RCC 7860 (cell line): ENCODE results near the gene PPP2R2C.

ENCODE experiments used
- DNase-seq: peaks from one replicate; pipeline ENCODE4 v3.0.0-alpha.2; 2015; ENCODE audit warnings: low spot score
- FAIRE-seq: peaks from 2 replicates; lab custom pipeline; 2012; peaks lifted over from hg19 to GRCh38; lab: Jason Lieb, UNC

Gene PPP2R2C

DNA sequence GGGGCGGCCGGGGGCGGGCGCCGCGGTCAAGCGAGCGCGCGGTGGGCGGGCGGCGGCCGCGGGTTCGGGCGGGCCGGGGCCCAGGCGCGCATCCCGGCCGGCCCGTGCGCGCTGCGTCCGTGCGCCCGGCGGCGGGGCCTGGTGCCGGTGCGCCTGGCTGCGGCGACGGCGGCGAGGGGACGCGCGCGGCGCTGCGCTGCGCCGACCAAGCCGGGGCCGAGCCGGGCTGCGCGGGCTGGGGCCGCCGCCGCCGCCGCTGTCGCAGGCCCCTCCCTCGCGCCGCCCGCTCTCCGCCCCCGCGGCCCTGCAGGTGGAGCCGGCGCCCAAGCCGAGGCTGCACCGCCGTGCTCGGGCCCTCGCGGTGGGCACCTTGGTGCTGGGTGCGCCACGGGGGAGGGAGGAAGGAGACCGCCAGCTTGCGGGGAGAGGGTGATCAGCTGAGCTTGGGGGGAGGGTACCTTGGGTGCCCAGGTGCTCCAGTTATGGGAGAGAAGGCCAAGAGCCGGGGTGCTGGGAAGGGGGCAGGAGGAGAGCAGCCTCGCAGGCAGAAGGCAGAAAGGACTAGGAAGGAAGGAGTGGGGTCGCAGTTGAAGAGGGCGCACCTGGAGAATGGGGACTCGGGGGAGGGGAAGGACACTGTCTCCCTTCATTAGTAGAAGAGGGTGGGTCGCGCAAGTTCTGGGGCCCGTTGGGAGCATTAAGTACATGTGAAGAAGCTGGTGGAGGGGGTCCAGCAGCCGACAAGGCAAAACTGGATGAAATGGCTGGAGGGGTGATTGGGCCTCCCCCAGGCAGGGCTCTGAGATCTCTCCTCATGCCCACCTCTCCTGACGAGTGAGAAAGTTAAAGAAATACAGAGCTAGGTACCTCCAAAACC, at the start of gene PPP2R2C:
PPP2R2C (minus strand) TSS at position 228 of the 877 bp plus-strand sequence. CDS start 385 bp downstream, outside the sequence.
- DNase-seq (no peak), FAIRE-seq (no peak)

DNA sequence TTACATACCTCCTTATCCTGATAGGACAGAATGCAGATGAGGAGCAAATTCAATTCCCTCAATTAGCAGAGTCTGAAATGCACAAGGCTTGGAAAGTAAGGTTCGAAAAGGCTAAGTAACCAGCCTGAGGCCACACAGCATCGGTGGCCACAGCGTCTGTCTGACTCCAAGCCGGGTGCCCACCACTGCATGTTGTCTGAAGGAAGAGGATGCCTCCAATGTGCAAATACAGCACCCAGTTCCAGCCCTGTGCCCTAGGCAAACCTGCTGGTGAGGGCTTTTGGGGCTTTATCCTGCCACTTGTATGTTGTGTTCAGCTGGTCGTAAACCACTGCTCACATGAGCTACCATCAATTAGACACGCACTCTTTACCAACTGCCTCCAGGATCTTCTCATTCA, 48.6 kb upstream of the PPP2R2C start:
- no peak for DNase-seq
- no peak for FAIRE-seq

DNA sequence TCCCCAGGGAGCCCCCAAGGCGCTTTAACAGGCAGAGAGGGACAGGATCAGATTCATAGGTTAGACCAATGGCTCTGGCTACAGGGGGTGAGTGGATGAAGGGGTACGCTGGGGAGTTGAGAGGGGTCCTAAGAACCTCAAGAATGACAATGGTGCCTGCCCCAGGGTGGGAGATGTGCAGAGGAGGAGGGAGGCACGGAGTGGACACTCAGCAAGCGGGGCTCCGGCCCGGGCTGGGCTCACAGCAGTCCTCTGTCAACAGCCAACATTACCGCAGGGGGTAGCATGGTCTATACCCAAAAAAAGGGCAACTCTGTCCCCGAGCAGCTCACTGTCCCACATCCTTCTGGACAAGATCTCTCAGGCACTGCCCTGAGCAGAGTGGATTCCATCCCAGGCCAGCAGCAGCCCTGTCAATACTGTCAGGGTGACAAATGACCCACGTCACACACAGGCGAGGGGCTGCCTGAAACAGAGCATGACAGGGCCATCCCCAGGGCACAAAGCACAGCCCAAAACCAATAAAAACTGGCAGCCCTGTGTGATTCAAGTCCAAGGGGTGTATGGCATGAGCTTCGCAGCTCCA, 47.7 kb upstream of the PPP2R2C start:
- DNase-seq (no peak), FAIRE-seq (no peak)

DNA sequence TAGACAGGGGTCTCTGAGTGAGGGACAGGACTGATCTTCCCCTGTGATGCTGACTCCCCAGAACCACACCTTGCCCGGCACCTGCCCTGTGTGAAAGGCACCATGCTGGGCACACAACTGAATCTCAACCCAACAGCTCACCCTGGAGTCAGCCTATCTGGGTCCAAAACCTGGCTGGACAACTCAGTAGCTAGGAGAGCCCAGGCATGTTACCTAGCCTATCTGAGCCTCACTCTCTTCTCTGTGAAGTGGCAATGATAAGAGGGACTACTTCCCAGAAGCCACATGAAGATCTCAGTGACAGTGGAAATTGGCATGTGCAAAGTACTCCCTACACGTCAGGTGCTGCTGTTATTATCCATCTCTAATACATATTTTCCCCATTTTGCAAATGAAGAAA, 44.8 kb upstream of the PPP2R2C start:
- FAIRE-seq: no peak

DNA sequence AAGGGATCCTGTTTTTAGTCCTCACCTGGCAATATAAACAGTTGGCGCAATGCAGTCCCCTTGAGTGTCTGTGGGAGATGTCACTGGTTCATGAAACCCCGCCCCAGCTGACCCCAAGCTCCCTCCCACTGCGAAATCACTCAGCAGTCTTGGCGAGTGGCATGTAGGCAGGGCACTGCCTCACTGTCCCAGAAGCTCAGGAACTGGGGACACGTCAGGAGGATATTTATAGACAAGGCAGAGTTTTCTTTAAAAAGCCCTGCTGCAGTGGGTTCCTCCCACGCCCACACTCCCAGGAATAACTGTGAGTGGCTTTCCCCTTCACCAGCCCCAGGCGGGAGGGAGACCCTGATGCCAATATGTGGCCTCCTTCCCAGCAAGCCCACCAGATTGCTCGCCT, 44.3 kb upstream of the PPP2R2C start:
- no peak for FAIRE-seq
- no peak for DNase-seq

More for the DNA sequence above, 44.8 kb upstream of the PPP2R2C start:
- DNase-seq: no peak

DNA sequence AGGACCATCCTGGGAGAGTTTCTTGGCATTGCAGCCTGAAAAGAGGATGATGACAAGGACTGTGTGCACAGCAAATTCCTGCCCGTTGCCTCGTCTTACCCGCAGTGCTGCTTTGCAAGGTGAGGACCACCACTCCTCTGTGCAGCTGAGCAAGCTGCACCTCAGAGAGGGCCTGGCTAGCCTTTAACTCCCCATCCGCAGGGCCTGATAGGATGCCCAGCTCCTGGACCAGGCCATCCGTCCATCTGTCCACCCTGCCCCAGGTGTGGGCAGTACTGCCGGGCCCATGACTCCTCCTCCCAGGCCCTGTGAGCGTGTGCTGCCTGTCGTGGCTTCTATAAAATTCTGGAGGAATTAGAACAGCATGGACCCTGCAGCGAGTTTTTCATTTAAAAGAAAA, 43.9 kb upstream of the PPP2R2C start:
- FAIRE-seq: no peak
- no peak for DNase-seq

DNA sequence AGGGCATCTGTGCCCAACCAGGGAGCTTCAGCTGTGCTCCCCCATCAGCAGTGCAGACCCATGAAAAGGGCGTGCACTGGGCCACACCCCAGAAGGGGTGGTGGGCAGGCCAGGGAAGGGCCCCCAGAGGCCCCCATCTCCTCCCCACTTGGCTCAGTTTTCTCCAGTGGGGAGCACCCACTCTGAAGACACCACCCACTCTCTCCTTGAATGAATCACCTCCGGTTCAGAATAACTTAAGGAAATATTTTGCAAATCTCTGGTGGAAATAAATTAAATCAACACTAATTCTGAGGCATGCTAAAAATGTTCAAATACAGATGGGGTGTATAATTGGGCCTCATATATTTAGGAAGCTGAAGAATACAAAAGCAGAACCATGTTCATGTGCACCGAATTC, 41.3 kb upstream of the PPP2R2C start:
- FAIRE-seq: no peak
- no peak for DNase-seq

DNA sequence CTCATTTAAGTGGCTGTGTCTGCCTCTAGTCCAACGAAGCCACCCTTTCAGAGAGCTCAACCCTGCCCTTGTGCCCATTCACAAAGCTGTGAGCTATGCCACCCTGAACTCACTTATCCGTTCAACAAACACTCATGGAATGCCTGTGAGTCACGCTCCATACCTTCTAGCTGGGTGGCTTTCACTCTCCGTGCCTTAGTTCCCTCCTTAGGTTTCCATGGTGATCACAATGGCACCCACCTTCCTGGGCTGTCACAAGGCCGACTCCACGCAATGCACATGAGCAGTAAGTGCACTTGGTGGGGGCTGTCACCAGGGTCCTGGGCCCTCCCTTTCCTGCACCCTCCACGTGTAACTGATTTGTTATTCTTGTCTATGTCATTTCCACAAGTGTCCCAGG, 37.2 kb upstream of the PPP2R2C start:
- FAIRE-seq: no peak
- DNase-seq: peak; percentile 78

DNA sequence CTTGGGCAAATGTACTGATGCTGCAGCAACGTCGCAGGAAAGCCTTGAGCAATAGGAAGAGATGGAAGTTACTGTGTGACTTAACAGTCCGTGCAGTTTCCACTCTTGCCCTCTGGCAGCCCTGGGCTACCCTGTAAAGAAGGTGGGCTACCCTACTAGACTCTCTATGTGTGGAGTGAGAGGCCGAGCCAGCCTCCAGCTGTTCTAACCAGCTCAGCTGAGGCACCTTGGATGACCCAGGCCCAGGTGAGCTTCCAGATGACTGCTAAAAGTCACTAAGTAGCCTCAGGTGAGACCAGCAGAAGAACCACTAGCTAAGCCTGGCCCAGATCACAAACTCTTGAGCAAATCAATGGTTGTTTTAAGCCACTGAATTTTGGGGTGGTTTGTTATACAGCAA, 34.9 kb upstream of the PPP2R2C start:
- DNase-seq (no peak), FAIRE-seq (no peak)

DNA sequence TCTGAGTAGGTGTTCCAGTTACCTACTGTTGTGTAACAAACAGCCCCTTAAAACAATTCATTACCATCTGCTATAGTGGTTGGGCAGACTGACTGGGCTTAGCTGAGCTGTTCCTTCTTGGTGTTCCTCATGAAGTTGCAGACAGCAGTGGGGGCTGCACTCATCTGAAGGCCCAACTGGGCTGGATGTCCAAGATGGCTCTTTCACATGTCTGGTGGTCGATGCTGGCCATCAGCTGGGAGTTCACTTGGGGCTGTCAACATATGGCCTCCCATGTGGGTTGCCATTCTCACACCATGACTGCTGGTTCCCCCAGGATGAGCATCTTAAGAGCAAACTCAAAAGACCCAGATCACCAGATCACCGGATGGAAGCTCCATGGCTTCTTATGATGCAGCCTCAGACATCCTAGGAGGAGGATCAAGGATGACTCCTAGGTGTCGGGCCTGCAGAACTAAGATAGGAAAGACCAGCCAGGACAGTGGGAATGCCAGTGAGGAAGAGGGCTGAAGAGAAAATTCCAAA, 34.3 kb upstream of the PPP2R2C start:
- FAIRE-seq (no peak), DNase-seq (no peak)

DNA sequence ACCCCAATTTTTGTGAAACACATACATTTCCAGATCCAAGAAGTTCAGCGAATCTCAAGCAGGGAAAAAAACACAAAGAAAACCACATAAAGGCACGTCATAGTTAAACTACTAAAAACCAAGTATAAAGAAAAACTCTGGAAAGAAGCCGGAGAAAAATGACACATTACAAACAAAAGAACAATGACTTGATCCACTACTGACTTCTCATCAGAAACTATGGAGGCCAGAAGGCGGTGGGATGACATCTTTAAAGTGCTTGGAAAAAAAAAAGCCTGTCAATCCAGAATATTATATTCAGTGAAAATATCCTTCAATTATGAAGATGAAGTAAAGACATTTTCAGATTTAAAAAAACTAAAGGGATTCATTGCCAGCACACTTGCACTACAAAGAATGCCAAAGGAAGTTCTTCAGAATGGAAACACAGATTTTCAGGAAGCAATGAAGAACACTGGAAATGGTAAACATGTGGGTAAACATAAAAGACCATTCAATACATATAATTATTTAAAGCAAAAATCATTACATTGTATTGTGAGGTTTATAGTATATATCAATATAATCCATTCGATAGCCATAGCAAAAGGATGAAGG, 32.6 kb upstream of the PPP2R2C start:
- no peak for DNase-seq
- no peak for FAIRE-seq

DNA sequence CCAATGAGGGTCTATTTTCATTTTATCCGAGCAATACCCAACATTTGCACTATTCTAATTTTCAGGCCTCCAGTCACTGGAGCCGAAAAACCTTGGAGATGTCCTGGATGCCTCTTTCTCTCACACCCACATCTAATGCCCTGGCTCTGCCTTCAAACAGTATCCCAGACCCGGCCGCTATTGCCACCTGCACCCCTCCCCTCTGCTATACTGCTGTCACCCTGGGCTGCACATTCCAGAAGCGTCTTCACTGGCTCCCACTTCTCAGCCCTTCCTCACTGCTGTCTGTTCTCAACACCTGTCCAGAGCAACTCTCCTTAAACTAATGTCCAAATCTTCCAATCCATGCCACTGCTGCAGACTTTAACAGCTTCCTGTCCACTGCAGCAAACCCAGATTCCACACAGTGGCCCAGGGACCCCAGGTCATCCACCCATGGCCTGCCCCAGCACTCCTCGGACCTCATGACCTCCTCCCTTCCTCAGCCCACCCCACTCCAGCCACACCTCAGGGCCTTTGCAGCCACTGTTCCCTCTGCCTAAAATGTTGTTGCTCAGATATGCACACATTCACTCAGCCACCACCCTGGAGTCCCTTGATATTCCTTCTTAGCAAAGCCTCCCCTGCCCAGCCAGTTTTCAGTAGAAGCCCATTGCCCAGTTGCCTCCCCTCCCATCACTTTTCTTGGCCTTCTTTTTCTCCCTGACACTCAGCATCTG, 30.5 kb upstream of the PPP2R2C start:
- FAIRE-seq (no peak), DNase-seq (no peak)

DNA sequence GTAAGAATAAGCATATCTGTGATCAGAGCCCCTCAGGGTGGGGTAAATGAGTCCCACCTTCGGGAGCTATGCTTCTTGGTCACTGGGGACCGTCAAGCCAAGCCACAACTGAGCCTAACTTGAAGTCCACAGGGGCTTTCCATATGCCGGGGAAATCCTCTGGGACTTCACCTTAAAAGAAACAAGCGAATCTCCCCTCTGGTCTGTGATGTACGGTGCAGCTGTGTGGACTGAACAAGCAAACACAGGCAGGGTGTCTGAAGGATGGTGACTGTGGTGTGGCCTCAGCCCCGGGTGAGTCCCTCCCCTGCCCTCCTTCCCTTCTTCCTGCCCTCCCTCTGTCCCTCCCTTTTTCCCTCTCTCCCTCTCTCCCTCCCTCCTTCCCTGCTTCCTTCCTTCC, 29.7 kb upstream of the PPP2R2C start:
- DNase-seq (no peak), FAIRE-seq (no peak)

DNA sequence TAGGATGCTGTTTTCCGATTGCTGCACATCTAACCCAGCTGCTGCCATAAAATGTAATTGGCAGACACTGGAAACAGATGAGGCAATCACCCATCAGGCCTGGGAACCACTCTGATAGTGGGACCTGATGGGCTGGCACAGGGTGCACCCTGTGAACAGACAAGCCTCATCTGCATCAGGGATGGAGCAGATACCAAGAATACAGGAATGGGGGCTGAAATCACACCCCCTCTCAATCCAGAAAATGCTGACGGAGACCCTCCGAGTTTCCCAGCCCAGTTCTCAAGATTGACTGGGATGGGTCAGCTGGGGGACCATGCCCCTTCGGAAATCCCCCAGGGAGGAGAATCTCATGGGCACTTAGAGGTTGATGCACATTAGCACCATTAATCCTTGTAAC, 28.8 kb upstream of the PPP2R2C start:
- no peak for DNase-seq
- no peak for FAIRE-seq

DNA sequence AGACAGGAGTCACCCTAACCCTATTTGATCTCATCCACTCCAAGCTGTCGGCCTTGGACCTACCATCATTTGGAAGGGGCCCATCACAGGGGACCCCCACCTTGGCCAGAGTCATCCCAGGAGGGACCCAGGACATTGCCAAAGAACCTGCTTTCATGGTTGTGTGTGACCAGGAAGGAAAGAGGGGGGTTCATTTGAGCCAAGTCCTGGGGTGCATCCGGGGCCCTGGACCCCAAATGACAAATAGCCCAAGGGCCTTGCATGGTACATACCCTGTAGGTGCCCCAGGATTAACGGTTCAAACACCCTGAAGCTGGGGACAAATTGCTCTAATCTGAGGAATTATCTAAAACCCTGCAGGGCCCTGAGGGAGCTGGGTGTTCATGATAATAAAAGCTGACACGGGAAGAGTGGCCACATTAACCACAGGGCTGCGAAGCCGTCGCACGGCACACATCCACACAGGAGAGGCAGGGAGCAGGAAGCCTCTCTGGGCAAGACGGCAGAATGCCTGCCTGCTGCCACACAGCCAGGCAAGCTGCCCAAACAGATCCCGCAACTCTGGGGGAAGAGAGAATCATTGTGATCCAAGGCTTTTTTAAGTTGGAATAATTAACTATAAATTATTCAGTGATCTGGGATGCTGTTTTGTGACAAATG, 28.2 kb upstream of the PPP2R2C start:
- FAIRE-seq (no peak), DNase-seq (no peak)

DNA sequence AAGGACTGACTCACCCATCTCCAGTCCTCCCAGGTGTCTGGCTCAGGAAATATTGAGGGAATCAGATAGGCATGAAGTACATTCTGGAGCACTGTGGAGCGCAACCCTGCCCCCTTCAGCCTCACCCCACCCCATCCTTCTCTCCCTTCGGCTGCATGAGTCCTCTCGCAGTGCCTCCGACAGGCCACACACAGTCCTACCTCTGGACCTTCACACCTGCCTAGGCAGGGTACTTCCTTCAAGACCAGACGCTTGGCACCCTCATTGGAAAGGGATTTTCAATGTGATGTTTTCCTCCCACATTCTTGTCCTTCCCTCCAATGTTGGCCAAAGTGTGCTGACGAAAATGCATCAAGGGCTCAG, 26.8 kb upstream of the PPP2R2C start:
- no peak for DNase-seq
- no peak for FAIRE-seq

DNA sequence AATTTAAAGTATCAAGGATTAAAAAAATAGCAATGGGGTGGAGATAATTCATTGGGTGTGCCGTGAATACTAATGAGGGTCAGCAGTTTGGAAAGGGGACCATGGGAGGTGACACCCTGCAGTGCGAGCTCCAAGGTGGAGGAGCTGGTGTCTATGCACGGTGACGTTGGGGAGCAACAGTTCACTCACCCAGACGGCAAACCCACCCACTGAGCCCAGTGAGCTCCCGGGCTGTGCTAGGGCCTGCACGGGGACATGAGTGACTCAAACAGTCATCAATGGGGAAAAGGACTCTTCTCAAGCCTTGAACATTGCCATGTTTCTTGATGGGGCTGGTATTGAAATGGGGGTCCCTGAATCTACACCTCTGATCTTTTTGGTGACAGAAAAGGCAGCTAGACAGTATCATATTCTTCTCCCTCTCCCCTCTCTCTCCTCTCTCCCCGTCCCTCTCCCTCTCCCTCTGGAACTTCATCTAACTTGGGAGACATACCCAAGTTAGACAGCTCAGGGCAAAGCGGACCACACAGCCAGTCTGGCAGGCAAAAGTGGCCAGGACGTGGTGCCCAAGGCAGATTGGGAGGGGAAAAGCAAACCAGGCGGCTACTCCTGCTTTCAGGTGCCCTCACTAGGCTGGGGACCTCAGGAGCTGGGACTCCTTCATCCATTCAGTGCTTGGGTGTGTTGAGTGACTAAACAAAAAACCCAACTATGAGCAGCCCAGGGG, 26.3 kb upstream of the PPP2R2C start:
- FAIRE-seq: no peak
- DNase-seq: no peak

DNA sequence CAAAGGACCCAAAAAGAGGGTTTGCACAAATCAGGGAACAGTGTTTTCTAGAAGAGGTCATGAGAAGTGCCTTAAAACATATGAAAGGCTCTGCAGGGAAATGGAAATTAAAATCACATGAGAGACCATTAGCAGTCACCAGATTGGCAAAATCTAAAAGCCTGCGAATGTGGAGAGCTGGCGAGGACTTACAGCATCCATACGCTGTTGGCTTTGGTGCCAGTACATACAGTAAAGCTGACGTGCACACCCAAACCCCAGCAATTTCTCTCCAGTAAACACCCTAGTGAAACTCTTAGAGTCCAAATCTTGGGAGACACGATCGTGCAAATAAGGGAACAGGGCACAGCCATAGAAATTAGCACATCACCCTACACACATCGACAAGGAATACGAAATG, 25.4 kb upstream of the PPP2R2C start:
- DNase-seq (no peak), FAIRE-seq (no peak)

DNA sequence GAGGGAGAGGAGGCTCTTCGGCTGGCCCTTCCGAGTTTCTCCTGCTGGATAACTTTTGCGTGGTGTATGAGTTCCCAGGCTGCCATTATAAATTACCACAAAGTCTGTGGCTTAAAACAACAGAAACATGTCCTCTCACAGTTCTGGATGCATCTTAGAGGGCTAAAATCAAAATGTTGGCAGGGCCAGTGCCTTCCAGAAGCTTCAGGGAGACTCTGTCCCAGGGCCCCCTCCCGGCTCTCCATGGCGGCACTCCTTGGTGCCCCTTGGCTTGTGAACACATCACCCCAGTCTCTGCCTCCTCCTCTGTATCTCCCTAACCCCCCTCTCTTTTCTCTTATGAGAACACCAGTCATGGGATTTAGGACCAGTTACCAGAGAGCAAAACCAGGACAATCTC, 23.3 kb upstream of the PPP2R2C start:
- FAIRE-seq (no peak), DNase-seq (no peak)

DNA sequence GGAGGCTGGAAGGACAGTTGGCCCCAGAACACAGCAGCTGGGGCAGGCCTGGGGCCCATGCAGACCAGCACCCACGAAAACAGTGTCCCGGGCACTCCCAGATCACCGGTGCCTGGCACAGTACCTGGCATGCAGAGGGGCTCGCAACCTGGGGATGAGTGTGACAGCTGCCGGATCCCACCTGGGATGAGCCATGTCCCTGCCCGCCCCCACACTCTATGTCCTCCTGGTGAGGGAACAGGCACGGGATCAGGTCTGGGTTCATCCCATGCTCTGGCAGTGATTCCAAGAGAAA, 22.8 kb upstream of the PPP2R2C start:
- no peak for DNase-seq
- FAIRE-seq: no peak
